H4 (cell line): Measurements from ENCODE around the gene TRIOBP. TPM values are rescaled to one million over a fixed set of nuclear protein-coding genes. Genes with fewer than 3 reads are reported as not detected.

Experiments used
- DNase-seq: peaks from one replicate; pipeline ENCODE4 v3.0.0-alpha.2; 2015; ENCODE audit warnings: low spot score
- total RNA-seq: library from RNA; depleted of rRNA; stranded (reverse); fragments of >200 nt; shearing (Covaris generic); gene quantifications from 2 replicates; pipeline ENCODE4 v1.2.3, GENCODE V29; 2014

The TRIOBP gene
- total RNA-seq, 1 experiment from 2014 or later: 18.3 TPM

- DNase-seq: no peak
Measured at GRCh38 chr22:37804881-37805809, 108.3 kb downstream of the TRIOBP start.

GRCh38 chr22:37805810-37806277 lies 109.0 kb downstream of the TRIOBP start:
- DNase-seq: no peak

GRCh38 chr22:37806409-37807333 lies 109.8 kb downstream of the TRIOBP start:
- no peak for DNase-seq

- peak; percentile 81 for DNase-seq
Measured at GRCh38 chr22:37807410-37808293, 110.8 kb downstream of the TRIOBP start, which contains the start of gene GCAT. Gene GCAT (plus strand): TSS chr22:37807934. CDS start chr22:37807968, 34 bp downstream.

GRCh38 chr22:37808294-37808657 lies 111.4 kb downstream of the TRIOBP start:
- no peak for DNase-seq

- no peak for DNase-seq
Measured at GRCh38 chr22:37809672-37810333, 113.0 kb downstream of the TRIOBP start.

GRCh38 chr22:37811867-37812266 lies 115.0 kb downstream of the TRIOBP start:
- DNase-seq: no peak

- DNase-seq: no peak
Measured at GRCh38 chr22:37812869-37813678, 116.2 kb downstream of the TRIOBP start.

GRCh38 chr22:37815593-37815992 lies 118.7 kb downstream of the TRIOBP start:
- no peak for DNase-seq

GRCh38 chr22:37816543-37817180 lies 119.8 kb downstream of the TRIOBP start:
- no peak for DNase-seq

GRCh38 chr22:37817705-37818408 lies 121.0 kb downstream of the TRIOBP start:
- DNase-seq: peak; percentile 27

- no peak for DNase-seq
Measured at GRCh38 chr22:37818409-37819104, 121.7 kb downstream of the TRIOBP start.

- no peak for DNase-seq
Measured at GRCh38 chr22:37819105-37819433, 122.2 kb downstream of the TRIOBP start.

- DNase-seq: no peak
Measured at GRCh38 chr22:37820350-37820749, 123.5 kb downstream of the TRIOBP start.

- DNase-seq: no peak
Measured at GRCh38 chr22:37822079-37822833, 125.4 kb downstream of the TRIOBP start.

GRCh38 chr22:37823134-37823985 lies 126.5 kb downstream of the TRIOBP start, which contains the start of gene GALR3:
Gene GALR3 (plus strand): TSS chr22:37823382. CDS start chr22:37823407, 25 bp downstream.
- DNase-seq: no peak
